ENCODE data around the gene HDAC4.

Gene HDAC4

DNA sequence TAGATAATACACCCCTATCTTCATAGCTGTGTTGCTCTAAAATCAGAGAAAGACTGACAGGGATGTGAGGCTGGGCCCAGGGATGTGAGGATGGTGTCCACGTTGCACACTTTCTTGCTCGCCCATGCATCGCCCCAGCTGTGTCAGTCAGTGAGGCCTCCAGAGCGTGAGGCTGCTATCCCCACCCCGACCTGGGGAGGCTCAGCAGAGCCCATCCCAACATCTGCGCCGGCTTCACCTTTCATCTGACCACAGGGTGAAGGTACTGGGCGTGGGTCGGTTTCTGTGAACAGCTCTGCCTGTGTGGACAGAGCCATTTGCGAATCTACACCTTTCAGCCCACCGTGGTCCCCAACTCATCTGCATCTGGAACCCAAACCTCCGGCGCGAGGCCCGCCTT, 255.7 kb downstream of the HDAC4 start:
- DNase-seq: no peak

DNA sequence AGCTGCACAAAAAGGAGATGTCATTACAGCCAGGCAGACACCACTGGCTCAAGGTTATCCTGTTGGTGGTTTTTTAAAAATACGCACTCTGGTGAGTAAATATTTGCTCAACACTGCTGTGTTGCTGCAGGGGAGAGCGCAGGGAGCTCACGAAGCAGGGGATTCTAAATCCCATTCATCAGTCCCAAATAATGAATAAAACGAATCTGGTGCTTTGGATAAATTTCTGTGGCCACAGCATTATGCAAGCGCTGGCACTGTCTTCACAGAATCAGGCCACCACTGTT, 256.2 kb downstream of the HDAC4 start:
- DNase-seq: no peak

GRCh38 chr2:239143858-239144712, 256.7 kb downstream of the HDAC4 start:
- DNase-seq: no peak

GRCh38 chr2:239142806-239143205, 258.0 kb downstream of the HDAC4 start:
- DNase-seq: no peak

DNA sequence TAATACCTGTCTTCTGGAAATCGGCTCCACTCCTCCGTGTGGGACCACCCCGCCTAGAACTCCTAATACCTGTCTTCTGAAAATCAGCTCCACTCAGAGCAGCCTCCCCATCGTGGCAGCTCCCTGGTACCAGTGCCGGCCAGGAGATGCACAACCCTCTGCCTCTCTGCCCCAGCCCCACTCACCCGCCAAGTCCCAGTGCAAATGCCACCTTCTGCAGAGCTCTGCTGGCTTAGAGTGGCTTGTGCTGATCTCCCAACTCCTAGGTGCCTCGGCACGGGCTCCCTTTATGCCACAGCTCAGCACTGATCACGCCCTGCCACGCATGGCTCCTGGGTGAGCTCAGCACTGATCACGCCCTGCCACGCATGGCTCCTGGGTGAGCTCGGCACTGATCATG, 258.5 kb downstream of the HDAC4 start:
- DNase-seq: no peak

- DNase-seq: no peak
Observed at GRCh38 chr2:239141021-239141760, 259.6 kb downstream of the HDAC4 start.

- no peak for DNase-seq
Observed at GRCh38 chr2:239140346-239141020, 260.3 kb downstream of the HDAC4 start.

GRCh38 chr2:239139566-239139965, 261.3 kb downstream of the HDAC4 start:
- DNase-seq: no peak

- no peak for DNase-seq
Observed at GRCh38 chr2:239139101-239139500, 261.7 kb downstream of the HDAC4 start.

DNA sequence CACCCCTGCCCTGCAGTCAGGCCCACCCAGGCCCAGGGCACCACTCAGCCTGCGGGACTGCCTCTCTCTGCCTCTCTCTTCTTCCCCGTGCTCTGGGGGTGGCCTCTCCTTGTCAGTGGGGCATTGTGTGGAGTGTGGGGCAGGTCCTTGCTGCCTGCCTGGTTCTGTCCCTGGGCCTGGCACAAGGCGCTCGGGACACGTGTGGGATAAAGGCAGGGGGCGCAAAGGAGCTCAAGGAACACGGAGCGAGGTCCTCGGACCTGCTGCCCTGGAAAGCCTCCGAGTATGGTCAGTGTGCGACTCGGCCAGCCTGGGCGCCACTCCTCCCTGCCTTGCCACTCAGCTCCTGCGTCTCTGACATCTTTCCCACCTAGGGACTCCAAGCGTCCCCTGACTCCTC, 262.2 kb downstream of the HDAC4 start:
- DNase-seq: no peak

- DNase-seq: no peak
Observed at GRCh38 chr2:239137898-239138283, 262.9 kb downstream of the HDAC4 start.

DNA sequence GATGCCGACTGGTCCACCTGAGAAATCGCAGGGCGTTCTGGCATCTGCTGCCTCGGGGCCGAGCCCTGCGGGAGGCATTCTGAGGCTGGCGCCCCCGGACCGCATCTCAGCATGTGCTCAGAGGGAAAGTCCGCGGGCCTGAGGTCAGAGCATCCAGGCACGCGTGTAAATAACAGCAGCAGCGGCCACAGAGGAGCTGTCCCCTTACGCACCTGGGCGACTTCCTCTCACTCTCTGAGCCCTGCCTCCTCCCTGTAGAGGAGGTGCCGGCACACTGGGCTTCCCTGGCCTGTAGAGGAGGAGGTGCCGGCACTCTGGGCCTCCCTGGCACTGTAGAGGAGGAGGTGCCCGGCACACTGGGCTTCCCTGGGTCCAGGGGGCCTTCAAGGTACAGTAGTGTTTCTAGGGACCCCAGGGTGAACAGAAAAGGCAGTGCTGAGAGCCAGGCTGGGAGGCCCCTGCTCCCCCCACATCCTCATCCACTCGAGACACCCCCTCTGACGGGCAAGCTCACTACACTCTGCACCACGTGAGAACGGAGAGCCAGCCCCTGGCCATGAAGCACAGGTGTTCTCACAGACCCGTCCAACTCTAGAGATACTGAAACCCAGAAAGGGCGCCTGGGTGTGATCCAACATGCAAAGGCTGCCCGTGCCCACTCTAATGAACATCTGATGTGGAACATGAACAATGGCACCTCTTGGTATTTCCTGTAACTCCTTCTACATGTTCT, 263.5 kb downstream of the HDAC4 start:
- DNase-seq: no peak

GRCh38 chr2:239136762-239137161, 264.1 kb downstream of the HDAC4 start:
- DNase-seq: no peak

GRCh38 chr2:239136203-239136602, 264.6 kb downstream of the HDAC4 start:
- DNase-seq: no peak

- no peak for DNase-seq
Observed at GRCh38 chr2:239135531-239135930, 265.3 kb downstream of the HDAC4 start.

- no peak for DNase-seq
Observed at GRCh38 chr2:239133945-239134570, 266.8 kb downstream of the HDAC4 start.

DNA sequence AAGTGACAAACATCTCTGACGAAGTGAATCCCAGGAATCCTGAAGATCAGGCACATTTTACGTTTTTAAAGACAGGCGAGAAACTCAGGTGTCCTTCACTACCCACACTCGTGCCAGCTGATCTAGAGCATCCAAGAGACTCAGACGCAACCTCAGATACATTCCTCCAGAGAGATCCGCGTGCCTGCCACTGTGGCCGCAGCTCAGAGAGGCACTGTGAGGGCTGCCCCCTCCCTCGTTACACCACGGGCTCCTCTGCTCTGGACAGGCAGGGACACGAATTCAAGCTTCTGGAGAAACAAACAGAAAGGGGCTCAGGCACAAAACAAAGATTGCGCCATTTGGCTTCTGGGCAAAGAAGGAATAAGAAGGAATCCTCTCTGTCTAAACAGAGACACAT, 268.0 kb downstream of the HDAC4 start:
- DNase-seq: no peak

- no peak for DNase-seq
Observed at GRCh38 chr2:239132156-239132709, 268.6 kb downstream of the HDAC4 start.

DNA sequence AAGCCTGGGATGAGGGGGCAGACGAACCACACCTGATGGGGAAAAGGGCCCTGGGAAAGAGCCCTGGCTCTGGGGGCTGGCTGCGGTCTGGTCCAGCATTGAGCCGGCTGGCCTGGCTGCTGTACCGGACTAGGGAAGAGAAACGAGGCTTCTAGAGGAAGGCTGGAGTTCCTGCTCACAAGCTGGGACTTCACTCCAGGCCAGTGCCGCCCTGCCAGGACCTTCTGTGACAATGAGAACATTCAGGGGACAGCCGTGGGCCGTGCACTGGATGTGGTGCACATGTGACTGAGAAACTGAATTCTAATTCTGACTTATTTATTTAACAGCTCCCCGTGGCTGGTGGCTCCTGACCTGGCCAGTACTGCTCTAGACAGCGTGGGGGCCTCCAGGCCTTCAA, 269.3 kb downstream of the HDAC4 start:
- no peak for DNase-seq

DNA sequence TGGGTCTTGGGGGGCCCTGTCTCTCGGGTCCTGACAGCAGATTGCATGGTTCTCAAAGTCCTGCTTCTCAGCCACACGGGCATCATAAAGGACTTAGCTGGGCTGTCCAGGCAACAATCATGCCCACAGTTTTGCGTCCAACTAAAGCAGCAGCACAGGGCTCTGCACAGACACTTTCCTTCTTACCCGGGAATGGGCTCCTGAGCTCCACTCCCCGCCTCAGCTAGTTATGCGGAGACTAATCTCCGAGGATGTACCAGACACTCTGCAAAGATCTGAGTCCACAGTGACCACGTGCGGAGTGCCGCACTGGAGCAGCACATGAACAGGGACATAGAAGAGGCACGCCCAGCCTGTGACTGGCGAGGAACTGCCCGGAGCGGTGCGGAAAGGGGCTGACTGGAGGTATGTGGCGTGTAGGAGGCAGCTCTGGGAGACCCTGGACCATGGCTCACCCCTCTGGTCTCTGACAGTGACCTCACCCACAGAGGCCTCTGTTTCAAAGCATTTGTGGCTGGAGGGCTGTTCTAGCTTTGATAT, 270.0 kb downstream of the HDAC4 start:
- DNase-seq: no peak

DNA sequence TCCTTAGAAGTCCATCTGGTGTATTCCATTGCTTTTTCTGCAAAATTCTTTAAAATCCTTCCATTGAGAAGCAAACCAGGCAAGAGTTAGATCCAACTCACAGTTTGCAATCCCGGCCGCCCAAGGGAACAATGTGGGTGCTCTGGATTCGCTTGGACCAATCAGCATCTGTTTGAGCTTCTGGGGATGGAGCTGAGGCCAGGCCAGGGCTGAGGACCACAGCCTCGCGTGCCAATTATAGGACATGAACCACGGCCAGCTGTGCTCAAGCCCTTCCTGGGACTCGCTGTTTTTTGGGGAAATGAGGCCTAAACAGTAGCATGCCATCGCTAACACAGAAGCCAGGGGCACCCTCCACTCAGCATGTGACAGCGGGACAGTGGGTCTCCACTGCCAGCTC, 270.8 kb downstream of the HDAC4 start:
- DNase-seq: no peak
